PC-9 (cell line): ENCODE results near the gene HSPA1B. TPM values are rescaled to one million over a fixed set of nuclear protein-coding genes. Genes with fewer than 3 reads are reported as not detected.
"Not testable (repeated sequence)": the region's sequence is repeated elsewhere in the genome, so short reads cannot be mapped to it uniquely, and the experiment has no call there.

Source experiments
- BruUV-seq: library from RNA; stranded (reverse); fragments of 400-500 nt; replicated peaks from 2 replicates; lab custom pipeline; 2021; lab: Mats Ljungman, UMichigan
- CTCF ChIA-PET: fragments of 300-600 bp; sonication (Branson Sonifier 250); formaldehyde crosslinking; loops from one replicate; lab custom pipeline; 2022; ENCODE audit warnings: antibody characterized with exemption; lab: Charles Lee
- POLR2A ChIA-PET: fragments of 300-600 bp; sonication (Branson Sonifier 250); formaldehyde crosslinking; loops from one replicate; lab custom pipeline; 2022; ENCODE audit warnings: antibody characterized with exemption; ENCODE audit not compliant: unreplicated experiment; lab: Charles Lee
- DNase-seq, 2 experiments: peaks; one replicate each; pipeline versions ENCODE4 v3.0.0 to v3.0.0-alpha.2; 2015 to 2022; ENCODE audit warnings: mixed read lengths in 1 of 2
- H2AFZ ChIP-seq: fragments of 200-600 bp; sonication (generic); 2 replicates; pipeline ENCODE4 v1.8.1; 2017; ENCODE audit warnings: antibody characterized with exemption
- H3F3A ChIP-seq: fragments of 200-600 bp; sonication (generic); 2 replicates; pipeline ENCODE4 v1.8.1; 2017; ENCODE audit warnings: antibody characterized with exemption, mild to moderate bottlenecking, low read depth; ENCODE audit not compliant: insufficient read depth
- H3K27ac ChIP-seq: fragments of 200-600 bp; sonication (generic); 2 replicates; pipeline ENCODE4 v1.6.1; 2016; ENCODE audit warnings: mixed run types
- H3K27me3 ChIP-seq: fragments of 200-600 bp; sonication (generic); 2 replicates; pipeline ENCODE4 v1.6.1; 2016; ENCODE audit warnings: low read depth, mixed run types; ENCODE audit not compliant: insufficient read depth
- H3K36me3 ChIP-seq: fragments of 200-600 bp; sonication (generic); 2 replicates; pipeline ENCODE4 v1.6.1; 2016; ENCODE audit warnings: low read depth, mixed run types
- H3K4me1 ChIP-seq: fragments of 200-600 bp; sonication (generic); replicated peaks from 2 replicates; pipeline ENCODE4 v1.6.1; 2016; ENCODE audit warnings: mixed run types; ENCODE audit not compliant: insufficient read depth
- H3K4me2 ChIP-seq: fragments of 200-600 bp; sonication (generic); 2 replicates; pipeline ENCODE4 v1.6.1; 2017; ENCODE audit warnings: mixed run types
- H3K4me3 ChIP-seq: fragments of 200-600 bp; sonication (generic); 2 replicates; pipeline ENCODE4 v1.6.1; 2016; ENCODE audit warnings: mixed run types
- H3K79me2 ChIP-seq: fragments of 200-600 bp; sonication (generic); 2 replicates; pipeline ENCODE4 v1.6.1; 2017; ENCODE audit warnings: low read depth, mixed run types
- H3K9me2 ChIP-seq: fragments of 200-600 bp; sonication (generic); 2 replicates; pipeline ENCODE4 v1.8.1; 2017; ENCODE audit warnings: mild to moderate bottlenecking; ENCODE audit not compliant: insufficient read depth
- H3K9me3 ChIP-seq: fragments of 200-600 bp; sonication (generic); 2 replicates; pipeline ENCODE4 v1.8.1; 2016; ENCODE audit warnings: low read depth; ENCODE audit not compliant: insufficient read depth
- H4K20me1 ChIP-seq: fragments of 200-600 bp; sonication (generic); 2 replicates; pipeline ENCODE4 v1.8.1; 2017; ENCODE audit not compliant: insufficient read depth
- EZH2 ChIP-seq: fragments of 200-600 bp; sonication (generic); IDR thresholded peaks from 2 replicates; pipeline ENCODE4 v1.8.0; 2017; ENCODE audit warnings: antibody characterized with exemption, low read depth
- intact Hi-C: fragments of 100-400 bp; cut with micrococcal nuclease; formaldehyde crosslinking; loops from one replicate; pipeline ENCODE4 v1.10.0; 2022; ENCODE audit not compliant: unreplicated experiment
- total RNA-seq: library from RNA; stranded (reverse); gene quantifications from 2 replicates; pipeline ENCODE4 v1.2.3, GENCODE V29; 2021
- TF ChIP-seq, protein P1 (sequence below): fragments of 200-600 bp; sonication (generic); conservative IDR thresholded peaks from 2 replicates; pipeline ENCODE4 v1.6.1; 2017; ENCODE audit warnings: mixed run types, antibody characterized with exemption, mild to moderate bottlenecking, moderate library complexity

Gene HSPA1B
- total RNA-seq, 1 experiment from 2014 or later, result 334 TPM

DNA sequence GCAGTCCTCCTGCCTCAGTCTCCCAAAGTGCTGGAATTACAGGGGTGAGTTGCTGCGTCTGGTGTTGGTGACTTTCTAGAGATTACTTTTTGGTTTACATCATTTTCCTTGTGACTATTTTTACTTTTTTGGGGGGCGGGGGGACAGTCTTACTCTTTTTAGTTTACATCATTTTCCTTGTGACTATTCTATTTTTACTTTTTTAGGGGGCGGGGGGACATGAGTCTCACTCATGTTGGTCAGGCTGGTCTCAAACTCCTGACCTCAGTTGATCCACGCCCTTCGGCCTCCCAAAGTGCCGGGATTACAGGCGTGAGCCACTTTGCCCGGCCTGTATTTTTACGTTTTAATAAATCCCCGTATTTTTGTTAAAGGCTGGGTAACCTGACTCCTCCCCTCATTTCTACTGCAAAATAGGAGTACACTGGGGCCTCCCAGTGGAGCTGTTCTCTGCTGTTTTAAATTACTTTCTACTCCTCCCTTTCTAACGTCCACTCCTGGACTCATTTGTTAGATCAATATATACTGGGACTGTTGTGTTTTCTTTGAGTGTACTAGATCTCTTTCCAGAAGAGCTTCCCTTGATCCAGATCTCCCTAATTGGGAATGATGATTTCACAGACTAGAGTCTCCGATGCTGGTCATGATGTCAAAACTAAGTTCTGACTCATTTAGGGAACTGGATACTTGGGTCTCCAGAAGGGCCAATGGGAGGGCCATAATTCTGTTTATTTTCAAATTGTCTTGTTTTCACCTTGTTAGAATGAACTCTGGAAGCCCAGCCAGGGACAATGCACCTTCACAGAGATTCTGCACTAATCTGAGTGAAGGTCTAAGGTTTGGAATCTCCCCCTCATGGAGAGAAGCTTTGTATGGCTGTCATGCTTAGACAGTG is 9.2 kb downstream of the HSPA1B start:
- H3K4me2 ChIP-seq, result peak overlapping the region; percentile 98
- ChIA-PET POLR2A (interaction anchor here (0.5 to 0.7 kb wide), 3 partner anchors 29 to 136 kb away, joined by 3 to 4 read pairs (median 3); a partner anchor contains a TSS), CTCF (no interaction called here)
- BruUV-seq, result no TSS peak
- peaks cover 86% of the 10 kb centered on the region for H3F3A ChIP-seq
- no peaks in the 10 kb centered on the region for H3K27me3 ChIP-seq
- H2AFZ ChIP-seq, result no peak overlapping the region
- no peak for DNase-seq
- peak overlapping the region; percentile 94 for H3K4me3 ChIP-seq
- H3K36me3 ChIP-seq, result peaks cover 44% of the 10 kb centered on the region
- H3K27ac ChIP-seq, result peak overlapping the region; percentile 77
- H3K4me1 ChIP-seq, result peaks cover 33% of the 10 kb centered on the region
- no peaks in the 10 kb centered on the region for H3K9me3 ChIP-seq
- peaks cover 43% of the 10 kb centered on the region for H4K20me1 ChIP-seq
- intact Hi-C loops, result no loop called here
- no peaks in the 10 kb centered on the region for H3K9me2 ChIP-seq
- peaks cover 71% of the 10 kb centered on the region for H3K79me2 ChIP-seq
- no peak for TF ChIP-seq EZH2
- TF ChIP-seq, protein P1, sequence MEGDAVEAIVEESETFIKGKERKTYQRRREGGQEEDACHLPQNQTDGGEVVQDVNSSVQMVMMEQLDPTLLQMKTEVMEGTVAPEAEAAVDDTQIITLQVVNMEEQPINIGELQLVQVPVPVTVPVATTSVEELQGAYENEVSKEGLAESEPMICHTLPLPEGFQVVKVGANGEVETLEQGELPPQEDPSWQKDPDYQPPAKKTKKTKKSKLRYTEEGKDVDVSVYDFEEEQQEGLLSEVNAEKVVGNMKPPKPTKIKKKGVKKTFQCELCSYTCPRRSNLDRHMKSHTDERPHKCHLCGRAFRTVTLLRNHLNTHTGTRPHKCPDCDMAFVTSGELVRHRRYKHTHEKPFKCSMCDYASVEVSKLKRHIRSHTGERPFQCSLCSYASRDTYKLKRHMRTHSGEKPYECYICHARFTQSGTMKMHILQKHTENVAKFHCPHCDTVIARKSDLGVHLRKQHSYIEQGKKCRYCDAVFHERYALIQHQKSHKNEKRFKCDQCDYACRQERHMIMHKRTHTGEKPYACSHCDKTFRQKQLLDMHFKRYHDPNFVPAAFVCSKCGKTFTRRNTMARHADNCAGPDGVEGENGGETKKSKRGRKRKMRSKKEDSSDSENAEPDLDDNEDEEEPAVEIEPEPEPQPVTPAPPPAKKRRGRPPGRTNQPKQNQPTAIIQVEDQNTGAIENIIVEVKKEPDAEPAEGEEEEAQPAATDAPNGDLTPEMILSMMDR, result no peak; the same call in 1 of the 2 replicates

GRCh38 chr6:31837369-31838113 is 10.0 kb downstream of the HSPA1B start:
- no TSS peak for BruUV-seq
- H3K9me3 ChIP-seq, result no peaks in the 10 kb centered on the region
- no peaks in the 10 kb centered on the region for H3K9me2 ChIP-seq
- H2AFZ ChIP-seq, result no peak overlapping the region
- H3K4me1 ChIP-seq, result peaks cover 27% of the 10 kb centered on the region
- H3K27me3 ChIP-seq, result no peaks in the 10 kb centered on the region
- H3K36me3 ChIP-seq, result peaks cover 44% of the 10 kb centered on the region
- no peak for DNase-seq
- CTCF ChIA-PET, result interaction anchor here (0.6 kb wide), 1 partner anchor 164 kb away, joined by 4 read pairs; no protein-coding TSS in a partner anchor
- TF ChIP-seq, protein P1, result no peak
- TF ChIP-seq EZH2, result no peak
- POLR2A ChIA-PET, result interaction anchor here (0.7 kb wide), 1 partner anchor 119 kb away, joined by 4 read pairs; no protein-coding TSS in a partner anchor
- H3K79me2 ChIP-seq, result peaks cover 63% of the 10 kb centered on the region
- peak overlapping the region; percentile 77 for H3K27ac ChIP-seq
- H3K4me3 ChIP-seq, result peak overlapping the region; percentile 94
- peaks cover 89% of the 10 kb centered on the region for H3F3A ChIP-seq
- peaks cover 41% of the 10 kb centered on the region for H4K20me1 ChIP-seq
- intact Hi-C loops, result no loop called here
- peak overlapping the region; percentile 98 for H3K4me2 ChIP-seq

GRCh38 chr6:31838114-31838553 is 10.6 kb downstream of the HSPA1B start:
- CTCF ChIA-PET, result interaction anchor here (0.6 kb wide), 1 partner anchor 164 kb away, joined by 4 read pairs; no protein-coding TSS in a partner anchor
- intact Hi-C loops, H3K9me2 ChIP-seq, BruUV-seq, POLR2A ChIA-PET, H3K27ac ChIP-seq, H3K9me3 ChIP-seq, DNase-seq, H2AFZ ChIP-seq, H3K27me3 ChIP-seq: not testable (repeated sequence)
- Histone ChIP-seq H3K79me2 (peaks cover 57% of the 10 kb centered on the region), H4K20me1 (peaks cover 41% of the 10 kb centered on the region), H3K4me1 (peaks cover 27% of the 10 kb centered on the region), H3F3A (peaks cover 90% of the 10 kb centered on the region), H3K36me3 (peaks cover 44% of the 10 kb centered on the region), H3K4me2 (peak overlapping the region; percentile 98), H3K4me3 (peak overlapping the region; percentile 94; the same call in 1 of the 2 replicates)
